GM12878 (cell line): ENCODE measurements around the gene SMG6. TPM values are rescaled to one million over a fixed set of nuclear protein-coding genes. Genes with fewer than 3 reads are reported as not detected.
A peak's percentile ranks its signal among the peaks of the same experiment; 100 is the strongest.

ENCODE experiments used
- ATAC-seq: fragments of 200-7000 bp; cut with Tn5 transposase; 3 replicates; pipeline ENCODE4 v1.9.1; 2020; ENCODE audit warnings: mild to moderate bottlenecking, moderate library complexity
- BruUV-seq: library from RNA; stranded (reverse); fragments of 400-500 nt; replicated peaks from 2 replicates; lab custom pipeline; 2021; lab: Mats Ljungman, UMichigan
- CTCF ChIA-PET: fragments of 300-600 bp; sonication (Branson Sonifier 250); formaldehyde crosslinking; extraction: SDS; loops from one replicate; lab custom pipeline; 2021; ENCODE audit warnings: inconsistent platforms; lab: Yijun Ruan, JAX
- POLR2A ChIA-PET: fragments of 350-600 bp; formaldehyde crosslinking; extraction: SDS; loops from one replicate; lab custom pipeline; 2021; ENCODE audit warnings: inconsistent platforms; lab: Charles Lee
- RAD21 ChIA-PET: fragments of 300-600 bp; sonication (Branson Sonifier 250); formaldehyde crosslinking; loops from one replicate; lab custom pipeline; 2023; ENCODE audit warnings: antibody characterized with exemption; ENCODE audit not compliant: unreplicated experiment; lab: Charles Lee
- SMC1A ChIA-PET: fragments of 300-600 bp; sonication (Branson Sonifier 250); formaldehyde crosslinking; loops from one replicate; lab custom pipeline; 2023; ENCODE audit not compliant: unreplicated experiment, uncharacterized antibody; lab: Charles Lee
- DNase-seq: peaks from one replicate; pipeline ENCODE4 v3.0.0-alpha.2; 2011; ENCODE audit warnings: low read depth, low spot score
- FAIRE-seq: peaks from 3 replicates; lab custom pipeline; 2011; peaks lifted over from hg19 to GRCh38; lab: Jason Lieb, UNC
- H2AFZ ChIP-seq: 2 replicates; pipeline ENCODE4 v1.6.0; 2011; ENCODE audit warnings: low read depth, low read length, control low read depth; ENCODE audit not compliant: control insufficient read depth
- H3K27ac ChIP-seq: 2 replicates; pipeline ENCODE4 v1.5.1; 2011; ENCODE audit warnings: control low read depth; ENCODE audit not compliant: control insufficient read depth, insufficient read depth
- H3K27me3 ChIP-seq, 2 experiments: replicated peaks in 1 of 2; 2 replicates each; pipeline versions ENCODE4 v1.6.0 to v1.6.1; 2011; ENCODE audit warnings: low read length in 1 of 2; ENCODE audit not compliant: control insufficient read depth in 2 of 2, insufficient read depth in 2 of 2
- H3K36me3 ChIP-seq, 2 experiments: 2 replicates each; pipeline ENCODE4 v1.5.1; 2011; ENCODE audit warnings: low read length in 1 of 2; ENCODE audit not compliant: control insufficient read depth in 2 of 2, insufficient read depth in 2 of 2
- H3K4me1 ChIP-seq: 2 replicates; pipeline ENCODE4 v1.6.1; 2011; ENCODE audit warnings: mild to moderate bottlenecking, low read length, moderate library complexity, mixed read lengths; ENCODE audit not compliant: control insufficient read depth, insufficient read depth
- H3K4me2 ChIP-seq: 2 replicates; pipeline ENCODE4 v1.6.0; 2011; ENCODE audit warnings: control low read depth; ENCODE audit not compliant: control insufficient read depth, insufficient read depth
- H3K4me3 ChIP-seq: fragments of 200-600 bp; sonication (generic); 2 replicates; pipeline ENCODE4 v1.5.1; 2016
- H3K79me2 ChIP-seq: 2 replicates; pipeline ENCODE4 v1.6.0; 2011; ENCODE audit warnings: low read length; ENCODE audit not compliant: control insufficient read depth, insufficient read depth
- H3K9ac ChIP-seq: 2 replicates; pipeline ENCODE4 v1.8.0; 2011; ENCODE audit warnings: low read length, control low read depth, mixed read lengths; ENCODE audit not compliant: control insufficient read depth, insufficient read depth
- H3K9me3 ChIP-seq: replicated peaks from 3 replicates; pipeline ENCODE4 v1.5.1; 2011; ENCODE audit warnings: mild to moderate bottlenecking, low read length; ENCODE audit not compliant: control insufficient read depth, insufficient read depth
- H4K20me1 ChIP-seq: 2 replicates; pipeline ENCODE4 v1.6.0; 2011; ENCODE audit not compliant: control insufficient read depth, insufficient read depth
- CHD2 ChIP-seq: IDR thresholded peaks from 2 replicates; pipeline ENCODE4 v1.6.1; 2011; ENCODE audit warnings: low read depth, low read length, improper control_type of control experiment, borderline replicate concordance
- EP300 ChIP-seq, 2 experiments: fragments of 150-350 bp in 1 of 2; IDR thresholded peaks; 2 replicates each; pipeline ENCODE4 v1.6.1; 2011 to 2012; ENCODE audit warnings: low read depth in 2 of 2, low read length in 2 of 2, borderline replicate concordance in 1 of 2, improper control_type of control experiment in 1 of 2, inconsistent platforms in 1 of 2; ENCODE audit not compliant: control insufficient read depth in 1 of 2
- KAT2A ChIP-seq: conservative IDR thresholded peaks from 2 replicates; pipeline ENCODE4 v1.6.1; 2011; ENCODE audit warnings: low read depth, low read length; ENCODE audit not compliant: control insufficient read depth
- MTA3 ChIP-seq: IDR thresholded peaks from 2 replicates; pipeline ENCODE4 v1.6.1; 2012; ENCODE audit warnings: low read length, inconsistent platforms, borderline replicate concordance
- NFXL1 ChIP-seq: fragments of 450-650 bp; IDR thresholded peaks from 2 replicates; pipeline ENCODE4 v1.6.1; 2017; ENCODE audit warnings: antibody characterized with exemption, mild to moderate bottlenecking, borderline replicate concordance
- RELA ChIP-seq: fragments of 450-650 bp; IDR thresholded peaks from 2 replicates; pipeline ENCODE4 v1.8.0; 2014; ENCODE audit warnings: borderline replicate concordance; ENCODE audit not compliant: partially characterized antibody
- RELB ChIP-seq: fragments of 450-650 bp; IDR thresholded peaks from 2 replicates; pipeline ENCODE4 v1.6.1; 2017; ENCODE audit warnings: low read depth, mild to moderate bottlenecking, moderate library complexity
- SMAD1 ChIP-seq: fragments of 450-650 bp; IDR thresholded peaks from 2 replicates; pipeline ENCODE4 v1.6.1; 2018; ENCODE audit warnings: mild to moderate bottlenecking, low read depth; ENCODE audit not compliant: partially characterized antibody
- ZBTB4 ChIP-seq: fragments of 450-650 bp; formaldehyde crosslinking; IDR thresholded peaks from 2 replicates; pipeline ENCODE4 v1.4.0; 2022; ENCODE audit warnings: mild to moderate bottlenecking, moderate library complexity
- WGBS: methylation state at CpG from one replicate; pipeline ENCODE4 v1.1.6; 2016; ENCODE audit warnings: low lambda C conversion rate; ENCODE audit not compliant: insufficient replicate concordance, insufficient coverage; ENCODE audit errors: missing lambda C conversion rate; 5-methylcytosine and 5-hydroxymethylcytosine counted together
- in situ Hi-C: fragments of 300-500 bp; cut with MboI; formaldehyde crosslinking; loops from 9 replicates; pipeline ENCODE4 v1.14.3; 2018; ENCODE audit warnings: mixed read lengths
- intact Hi-C: fragments of 100-400 bp; cut with micrococcal nuclease; formaldehyde crosslinking; loops from one replicate; pipeline ENCODE4 v1.14.2; 2022; ENCODE audit not compliant: unreplicated experiment
- polyA plus RNA-seq, 11 experiments: library from polyadenylated mRNA; depleted of rRNA in 4 of 11; unstranded in 6 of 11; stranded (reverse) in 5 of 11; fragments of >200 nt; fragmentation: Nextera tagmentation in 4 of 11; fragmentation: Illumina TruSeq in 1 of 11; extraction: Ambion mirVana in 4 of 11; extraction: Trizol in 1 of 11; gene quantifications; 1 replicate in 1 of 11; 2 replicates in 10 of 11; pipeline versions ENCODE4 v1.2.1 to v1.2.3, GENCODE V29; 2011 to 2016; ENCODE audit warnings: inconsistent platforms in 2 of 11, missing spikeins in 2 of 11, low read depth in 1 of 11
- total RNA-seq, 4 experiments: library from RNA; depleted of rRNA in 3 of 4; stranded (reverse); fragments of >200 nt in 3 of 4; fragmentation: Illumina TruSeq in 1 of 4; extraction: Trizol in 1 of 4; gene quantifications; 2 replicates each; pipeline versions ENCODE4 v1.2.1 to v1.2.3, GENCODE V29; 2013 to 2021

The SMG6 gene
- total and polyA plus RNA-seq, 10 of the 15 experiments (the other 5 are each of a cell fraction or from before 2014, with no cell fraction given), result 0.58 to 28.7 (median 15.7) TPM

- SMC1A ChIA-PET, result interaction anchor here (1.0 to 1.3 kb wide), 2 partner anchors 16 kb away, joined by 6 to 9 read pairs; no protein-coding TSS in a partner anchor
Measured at GRCh38 chr17:2106308-2106955, 197.2 kb downstream of the SMG6 start.

More at GRCh38 chr17:2106308-2106955, 197.2 kb downstream of the SMG6 start:
- ChIA-PET POLR2A (interaction anchor here (1.3 kb wide), 1 partner anchor 15 kb away, joined by 3 read pairs; no protein-coding TSS in a partner anchor), RAD21 (interaction anchor here (0.6 to 1.7 kb wide), 2 partner anchors 16 to 179 kb away, joined by 4 to 5 read pairs; no protein-coding TSS in a partner anchor), CTCF (interaction anchor here (0.6 to 1.1 kb wide), 3 partner anchors 48 to 423 kb away, joined by 3 read pairs; no protein-coding TSS in a partner anchor)
- no TSS peak for BruUV-seq
- in situ Hi-C loops (no loop called here), intact Hi-C loops (no loop called here)
- DNase-seq (no peak), FAIRE-seq (no peak), ATAC-seq (no peak)
- H2AFZ ChIP-seq, result no peak overlapping the region
- TF ChIP-seq RELA (no peak), SMAD1 (no peak), RELB (no peak), NFXL1 (no peak), EP300 (IDR thresholded peaks at IDR 0.05; ENCODE audit: borderline replicate concordance in 1 of 2, control insufficient read depth in 1 of 2, low read depth in 2 of 2, low read length in 2 of 2) (no peak), MTA3 (no peak), CHD2 (no peak), ZBTB4 (no peak), KAT2A (no peak)
- no peaks in the 10 kb centered on the region for H3K9me3 ChIP-seq
- H3K4me2 ChIP-seq, result no peak overlapping the region
- H3K4me3 ChIP-seq, result no peak overlapping the region
- no peak overlapping the region for H3K9ac ChIP-seq
- 0 out of 2 replicates have a peak overlapping the region, but pooled peaks have one; percentile 28 for H3K27ac ChIP-seq
- WGBS, result 84% methylated on average over 11 of the region's 11 CpGs
- H4K20me1 ChIP-seq, result no peaks in the 10 kb centered on the region
- H3K79me2 ChIP-seq, result no peaks in the 10 kb centered on the region
- H3K4me1 ChIP-seq, result peaks cover 25% of the 10 kb centered on the region
- no peaks in the 10 kb centered on the region for H3K27me3 ChIP-seq
- H3K36me3 ChIP-seq, result peaks cover 0 to 4% of the 10 kb centered on the region in 2 experiments; a peak in 3 of 4 replicates
